Keratinocyte (primary cell): Measurements from ENCODE around the gene PHF14. TPM values are rescaled to one million over a fixed set of nuclear protein-coding genes. Genes with fewer than 3 reads are reported as not detected.

Experiments
- DNase-seq: peaks from one replicate; pipeline ENCODE4 v3.0.0-alpha.2; 2011; ENCODE audit warnings: low read depth, missing footprints, low spot score
- FAIRE-seq: peaks from 2 replicates; lab custom pipeline; 2011; peaks lifted over from hg19 to GRCh38; lab: Jason Lieb, UNC
- H2AFZ ChIP-seq: 2 replicates; pipeline ENCODE4 v1.6.0; 2012; ENCODE audit warnings: low read length, control low read depth, inconsistent platforms; ENCODE audit not compliant: control insufficient read depth
- H3K27ac ChIP-seq: 2 replicates; pipeline ENCODE4 v1.5.1; 2011; ENCODE audit warnings: low read length; ENCODE audit not compliant: control insufficient read depth, insufficient read depth
- H3K27me3 ChIP-seq: 3 replicates; pipeline ENCODE4 v1.6.0; 2011; ENCODE audit warnings: low read length; ENCODE audit not compliant: control insufficient read depth, insufficient read depth; ENCODE audit errors: extremely low read depth
- H3K36me3 ChIP-seq, 2 experiments: 2 replicates in 1 of 2; 3 replicates in 1 of 2; pipeline ENCODE4 v1.5.1; 2011; ENCODE audit warnings: low read length in 2 of 2, mild to moderate bottlenecking in 1 of 2; ENCODE audit not compliant: control insufficient read depth in 2 of 2, insufficient read depth in 2 of 2; ENCODE audit errors: extremely low read depth in 1 of 2
- H3K4me1 ChIP-seq: 3 replicates; pipeline ENCODE4 v1.5.1; 2011; ENCODE audit warnings: low read length; ENCODE audit not compliant: control insufficient read depth, insufficient read depth; ENCODE audit errors: extremely low read depth
- H3K4me2 ChIP-seq: 3 replicates; pipeline ENCODE4 v1.6.0; 2011; ENCODE audit warnings: low read depth, low read length; ENCODE audit not compliant: control insufficient read depth, insufficient read depth; ENCODE audit errors: extremely low read depth
- H3K4me3 ChIP-seq, 3 experiments: fragments of 200-600 bp in 1 of 3; sonication (generic) in 1 of 3; 2 replicates in 2 of 3; 3 replicates in 1 of 3; pipeline ENCODE4 v1.5.1; 2011 to 2016; ENCODE audit warnings: low read length in 3 of 3, mild to moderate bottlenecking in 3 of 3, control low read depth in 2 of 3, inconsistent platforms in 1 of 3, low read depth in 1 of 3, mixed read lengths in 1 of 3, mixed run types in 1 of 3, moderate library complexity in 1 of 3; ENCODE audit not compliant: control insufficient read depth in 2 of 3, insufficient read depth in 2 of 3; ENCODE audit errors: extremely low read depth in 1 of 3
- H3K79me2 ChIP-seq: 2 replicates; pipeline ENCODE4 v1.6.0; 2012; ENCODE audit warnings: low read length; ENCODE audit not compliant: control insufficient read depth, insufficient read depth
- H3K9ac ChIP-seq: 3 replicates; pipeline ENCODE4 v1.6.0; 2011; ENCODE audit warnings: low read length; ENCODE audit not compliant: control insufficient read depth, insufficient read depth; ENCODE audit errors: extremely low read depth
- H3K9me1 ChIP-seq: 3 replicates; pipeline ENCODE4 v1.6.0; 2011; ENCODE audit warnings: low read length; ENCODE audit not compliant: control insufficient read depth, insufficient read depth; ENCODE audit errors: extremely low read depth
- H3K9me3 ChIP-seq: 2 replicates; pipeline ENCODE4 v1.5.1; 2012; ENCODE audit warnings: low read depth, low read length; ENCODE audit not compliant: control insufficient read depth
- H4K20me1 ChIP-seq: 3 replicates; pipeline ENCODE4 v1.6.0; 2011; ENCODE audit warnings: low read length; ENCODE audit not compliant: control insufficient read depth, insufficient read depth; ENCODE audit errors: extremely low read depth
- CTCF ChIP-seq, 3 experiments: IDR thresholded peaks in 1 of 3; conservative IDR thresholded peaks in 1 of 3; optimal IDR thresholded peaks in 1 of 3; 2 replicates in 2 of 3; 3 replicates in 1 of 3; pipeline versions ENCODE3 to v1.5.1; 2011; ENCODE audit warnings: low read length in 3 of 3, mild to moderate bottlenecking in 3 of 3, moderate library complexity in 2 of 3, control low read depth in 1 of 3, inconsistent platforms in 1 of 3; ENCODE audit not compliant: insufficient read depth in 2 of 3; ENCODE audit errors: extremely low read depth in 1 of 3
- EZH2 ChIP-seq: IDR thresholded peaks from one replicate; pipeline ENCODE4 v1.6.1; 2012; ENCODE audit warnings: inconsistent platforms, mild to moderate bottlenecking, low read length, moderate library complexity
- dilution Hi-C: fragments of 300-500 bp; cut with MboI; formaldehyde crosslinking; loops from one replicate; pipeline ENCODE4 v1.7.0; 2020; ENCODE audit warnings: low sequenced_read_pairs; ENCODE audit not compliant: extremely low pct_ligation_motif_present
- polyA plus RNA-seq, 5 experiments: library from polyadenylated mRNA; depleted of rRNA in 3 of 5; stranded (reverse) in 3 of 5; stranded (forward) in 1 of 5; unstranded in 1 of 5; fragments of >200 nt; gene quantifications; 1 replicate in 1 of 5; 2 replicates in 3 of 5; 3 replicates in 1 of 5; pipeline versions ENCODE4 v1.2.1 to v1.2.3, GENCODE V29; 2011 to 2012; ENCODE audit warnings: missing spikeins in 2 of 5, low read depth in 1 of 5, low replicate concordance in 1 of 5

The PHF14 gene
- polyA plus RNA-seq, 1 donor (not counting 4 experiments of a cell fraction or from before 2014, with no cell fraction given), result 16.9 TPM

- Histone ChIP-seq H3K79me2 (no peaks in the 10 kb centered on the region), H3K27me3 (no peaks in the 10 kb centered on the region), H3K4me2 (no peak overlapping the region), H3K9me3 (no peaks in the 10 kb centered on the region), H2AFZ (no peak overlapping the region), H3K4me1 (no peaks in the 10 kb centered on the region), H3K27ac (no peak overlapping the region), H4K20me1 (no peaks in the 10 kb centered on the region), H3K36me3 (no peaks in the 10 kb centered on the region), H3K4me3 (no peak overlapping the region), H3K9me1 (no peaks in the 10 kb centered on the region), H3K9ac (no peak overlapping the region)
- no peak for TF ChIP-seq CTCF (optimal IDR thresholded peaks at IDR 0.05 in 1 of 3, IDR thresholded peaks at IDR 0.05 in 1 of 3, conservative IDR thresholded peaks at IDR 0.05 in 1 of 3; ENCODE audit: extremely low read depth in 1 of 3, insufficient read depth in 2 of 3, low read length in 3 of 3)
- no peak for TF ChIP-seq EZH2
- FAIRE-seq (no peak), DNase-seq (no peak)
- dilution Hi-C loops, result no loop called here
Observed at GRCh38 chr7:11213266-11213665, 239.6 kb downstream of the PHF14 start.

GRCh38 chr7:11216276-11216675 is 242.6 kb downstream of the PHF14 start:
- DNase-seq (no peak), FAIRE-seq (no peak)
- dilution Hi-C loops, result no loop called here
- Histone ChIP-seq H3K27ac (no peak overlapping the region), H3K36me3 (no peaks in the 10 kb centered on the region), H3K9ac (no peak overlapping the region), H3K4me1 (no peaks in the 10 kb centered on the region), H4K20me1 (no peaks in the 10 kb centered on the region), H3K4me2 (no peak overlapping the region), H3K4me3 (no peak overlapping the region), H3K79me2 (no peaks in the 10 kb centered on the region), H2AFZ (no peak overlapping the region), H3K9me1 (no peaks in the 10 kb centered on the region), H3K27me3 (no peaks in the 10 kb centered on the region), H3K9me3 (no peaks in the 10 kb centered on the region)
- TF ChIP-seq CTCF (optimal IDR thresholded peaks at IDR 0.05 in 1 of 3, IDR thresholded peaks at IDR 0.05 in 1 of 3, conservative IDR thresholded peaks at IDR 0.05 in 1 of 3; ENCODE audit: extremely low read depth in 1 of 3, insufficient read depth in 2 of 3, low read length in 3 of 3) (no peak), EZH2 (no peak)
